Astrocyte (in vitro differentiated cells and primary cell): Measurements from ENCODE around the gene KCNQ1OT1. TPM values are rescaled to one million over a fixed set of nuclear protein-coding genes. Genes with fewer than 3 reads are reported as not detected.
"Not testable (repeated sequence)": the region's sequence is repeated elsewhere in the genome, so short reads cannot be mapped to it uniquely, and the experiment has no call there.

Experiments used
- DNase-seq: peaks from one replicate; pipeline ENCODE4 v3.0.0-alpha.2; 2010; ENCODE audit warnings: low read depth
- FAIRE-seq: peaks from 2 replicates; lab custom pipeline; 2011; peaks lifted over from hg19 to GRCh38; lab: Jason Lieb, UNC
- H2AFZ ChIP-seq: 2 replicates; pipeline ENCODE4 v1.6.0; 2012; ENCODE audit warnings: low read depth, low read length, inconsistent platforms
- H3K27ac ChIP-seq: 2 replicates; pipeline ENCODE4 v1.5.1; 2011; ENCODE audit warnings: low read depth, low read length, inconsistent platforms
- H3K27me3 ChIP-seq: 2 replicates; pipeline ENCODE4 v1.6.0; 2011; ENCODE audit warnings: low read length, inconsistent platforms; ENCODE audit not compliant: insufficient read depth
- H3K36me3 ChIP-seq: 2 replicates; pipeline ENCODE4 v1.5.1; 2011; ENCODE audit warnings: low read length, inconsistent platforms; ENCODE audit not compliant: insufficient read depth
- H3K4me1 ChIP-seq: 2 replicates; pipeline ENCODE4 v1.5.1; 2011; ENCODE audit warnings: low read length, inconsistent platforms; ENCODE audit not compliant: insufficient read depth
- H3K4me2 ChIP-seq: 2 replicates; pipeline ENCODE4 v1.6.0; 2012; ENCODE audit warnings: low read length, inconsistent platforms
- H3K4me3 ChIP-seq: 2 replicates; pipeline ENCODE4 v1.5.1; 2011; ENCODE audit warnings: low read depth, mild to moderate bottlenecking, low read length, inconsistent platforms; ENCODE audit not compliant: insufficient read depth
- H3K79me2 ChIP-seq: 2 replicates; pipeline ENCODE4 v1.6.0; 2012; ENCODE audit warnings: mild to moderate bottlenecking, low read length, inconsistent platforms; ENCODE audit not compliant: insufficient read depth
- H3K9ac ChIP-seq: 2 replicates; pipeline ENCODE4 v1.6.0; 2012; ENCODE audit warnings: mild to moderate bottlenecking, low read length, inconsistent platforms
- H3K9me3 ChIP-seq: 2 replicates; pipeline ENCODE4 v1.5.1; 2012; ENCODE audit warnings: low read depth, mild to moderate bottlenecking, low read length, inconsistent platforms; ENCODE audit not compliant: insufficient read depth
- H4K20me1 ChIP-seq: 2 replicates; pipeline ENCODE4 v1.6.0; 2012; ENCODE audit warnings: low read length, inconsistent platforms; ENCODE audit not compliant: insufficient read depth
- H3K27ac Mint-ChIP-seq: one replicate; pipeline ENCODE4 v1.8.0; 2021; ENCODE audit warnings: mild to moderate bottlenecking, mixed read lengths; ENCODE audit not compliant: unreplicated experiment
- H3K27me3 Mint-ChIP-seq: one replicate; pipeline ENCODE4 v1.8.0; 2021; ENCODE audit warnings: low read depth, mixed read lengths; ENCODE audit not compliant: unreplicated experiment
- H3K36me3 Mint-ChIP-seq: one replicate; pipeline ENCODE4 v1.8.0; 2021; ENCODE audit warnings: low read depth, mixed read lengths; ENCODE audit not compliant: unreplicated experiment
- H3K4me1 Mint-ChIP-seq: one replicate; pipeline ENCODE4 v1.8.0; 2021; ENCODE audit warnings: low read depth, mixed read lengths; ENCODE audit not compliant: unreplicated experiment
- H3K4me3 Mint-ChIP-seq: one replicate; pipeline ENCODE4 v1.8.0; 2021; ENCODE audit warnings: mild to moderate bottlenecking, moderate library complexity, mixed read lengths; ENCODE audit not compliant: unreplicated experiment
- H3K9me3 Mint-ChIP-seq: one replicate; pipeline ENCODE4 v1.8.0; 2021; ENCODE audit warnings: mild to moderate bottlenecking, mixed read lengths; ENCODE audit not compliant: unreplicated experiment
- CTCF ChIP-seq: IDR thresholded peaks from 2 replicates; pipeline ENCODE4 v1.5.1; 2011; ENCODE audit warnings: low read depth, mild to moderate bottlenecking, inconsistent platforms, low read length, moderate library complexity; ENCODE audit not compliant: insufficient read depth
- EZH2 ChIP-seq: IDR thresholded peaks from 2 replicates; pipeline ENCODE4 v1.6.1; 2012; ENCODE audit warnings: mild to moderate bottlenecking, low read length, inconsistent platforms; ENCODE audit not compliant: insufficient read depth
- total RNA-seq: library from RNA; stranded (reverse); gene quantifications from 2 replicates; pipeline ENCODE4 v1.2.1, GENCODE V29; 2021

The KCNQ1OT1 gene
- total RNA-seq, 1 donor from 2014 or later = 2.5 TPM

GRCh38 chr11:2644844-2645778 lies 54.7 kb downstream of the KCNQ1OT1 start:
- Histone ChIP-seq H3K9ac (no peak overlapping the region), H3K4me1 (no peaks in the 10 kb centered on the region), H3K9me3 (peaks cover 32% of the 10 kb centered on the region), H2AFZ (no peak overlapping the region), H3K4me3 (no peak overlapping the region), H3K4me2 (no peak overlapping the region), H3K27ac (no peak overlapping the region), H3K27me3 (no peaks in the 10 kb centered on the region), H3K79me2 (no peaks in the 10 kb centered on the region), H3K36me3 (no peaks in the 10 kb centered on the region), H4K20me1 (no peaks in the 10 kb centered on the region)
- H3K27me3 Mint-ChIP-seq = no peaks in the 10 kb centered on the region
- peaks cover 17% of the 10 kb centered on the region for H3K36me3 Mint-ChIP-seq
- H3K9me3 Mint-ChIP-seq = peaks cover 70% of the 10 kb centered on the region
- no peak overlapping the region for H3K27ac Mint-ChIP-seq
- FAIRE-seq = no peak
- no peak overlapping the region for H3K4me3 Mint-ChIP-seq
- TF ChIP-seq EZH2 (no peak), CTCF (no peak)
- no peaks in the 10 kb centered on the region for H3K4me1 Mint-ChIP-seq
- DNase-seq = no peak

- H3K27ac ChIP-seq = no peak overlapping the region
- no peak overlapping the region for H3K4me2 ChIP-seq
- H3K9me3 Mint-ChIP-seq = peaks cover 67% of the 10 kb centered on the region
- H3K27ac Mint-ChIP-seq = no peak overlapping the region
- no peak overlapping the region for H3K9ac ChIP-seq
- no peaks in the 10 kb centered on the region for H3K36me3 ChIP-seq
- TF ChIP-seq CTCF = no peak
- no peak for TF ChIP-seq EZH2
- no peak overlapping the region for H3K4me3 Mint-ChIP-seq
- H3K4me1 ChIP-seq = no peaks in the 10 kb centered on the region
- no peaks in the 10 kb centered on the region for H3K4me1 Mint-ChIP-seq
- no peaks in the 10 kb centered on the region for H3K27me3 ChIP-seq
- no peak overlapping the region for H2AFZ ChIP-seq
- peaks cover 12% of the 10 kb centered on the region for H3K36me3 Mint-ChIP-seq
- no peak overlapping the region for H3K4me3 ChIP-seq
- H4K20me1 ChIP-seq = no peaks in the 10 kb centered on the region
- H3K27me3 Mint-ChIP-seq = peaks cover 3% of the 10 kb centered on the region
- no peaks in the 10 kb centered on the region for H3K79me2 ChIP-seq
- H3K9me3 ChIP-seq = peaks cover 29% of the 10 kb centered on the region
- FAIRE-seq = no peak
- no peak for DNase-seq
These were observed 56.0 kb downstream of the KCNQ1OT1 start for GRCh38 chr11:2643746-2644145.

- FAIRE-seq = no peak
- no peaks in the 10 kb centered on the region for H3K4me1 ChIP-seq
- no peaks in the 10 kb centered on the region for H3K4me1 Mint-ChIP-seq
- no peaks in the 10 kb centered on the region for H3K36me3 ChIP-seq
- no peak overlapping the region for H3K4me3 ChIP-seq
- no peak overlapping the region for H3K27ac Mint-ChIP-seq
- no peak overlapping the region for H2AFZ ChIP-seq
- no peak overlapping the region for H3K9ac ChIP-seq
- H4K20me1 ChIP-seq = no peaks in the 10 kb centered on the region
- peaks cover 28% of the 10 kb centered on the region for H3K9me3 ChIP-seq
- DNase-seq = no peak
- TF ChIP-seq CTCF (no peak), EZH2 (no peak)
- no peak overlapping the region for H3K4me2 ChIP-seq
- H3K79me2 ChIP-seq = no peaks in the 10 kb centered on the region
- no peak overlapping the region for H3K27ac ChIP-seq
- peaks cover 11% of the 10 kb centered on the region for H3K36me3 Mint-ChIP-seq
- H3K27me3 ChIP-seq = no peaks in the 10 kb centered on the region
- H3K4me3 Mint-ChIP-seq = no peak overlapping the region
- H3K27me3 Mint-ChIP-seq = peaks cover 3% of the 10 kb centered on the region
- peaks cover 76% of the 10 kb centered on the region for H3K9me3 Mint-ChIP-seq
These were observed 58.2 kb downstream of the KCNQ1OT1 start for GRCh38 chr11:2641623-2642022.

GRCh38 chr11:2639763-2640162 lies 60.0 kb downstream of the KCNQ1OT1 start:
- H3K9me3 Mint-ChIP-seq = peaks cover 76% of the 10 kb centered on the region
- H3K4me1 Mint-ChIP-seq, H2AFZ ChIP-seq, H3K4me1 ChIP-seq, H3K36me3 Mint-ChIP-seq, H3K4me3 Mint-ChIP-seq, DNase-seq, H3K9ac ChIP-seq, H3K36me3 ChIP-seq, H3K27me3 ChIP-seq, FAIRE-seq, H3K4me3 ChIP-seq, H3K4me2 ChIP-seq, H3K27ac Mint-ChIP-seq, H3K27ac ChIP-seq, H4K20me1 ChIP-seq, H3K79me2 ChIP-seq, H3K27me3 Mint-ChIP-seq: not testable (repeated sequence)
- peaks cover 15% of the 10 kb centered on the region for H3K9me3 ChIP-seq
